ENCODE data around the gene SEL1L3.

DNA sequence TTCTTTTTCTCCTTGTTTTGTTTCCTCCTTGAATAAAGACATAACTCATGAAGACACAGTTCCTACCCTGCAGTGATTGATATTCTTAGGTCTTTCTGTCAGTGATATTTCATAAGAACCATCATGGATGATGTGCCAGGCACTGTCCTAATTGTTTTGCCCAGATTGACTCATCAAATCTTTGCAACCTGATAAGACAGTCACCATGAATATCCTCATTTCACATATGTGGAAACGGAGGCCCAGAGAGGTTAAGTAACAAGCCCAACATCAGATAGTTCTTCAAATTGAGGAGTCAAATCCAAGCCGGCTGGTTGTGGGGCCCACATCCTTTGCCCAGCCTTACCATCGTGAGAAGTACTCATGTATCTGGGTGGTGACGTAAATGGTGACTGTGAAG, 69.9 kb downstream of the SEL1L3 start:
- TF ChIP-seq, protein P1, sequence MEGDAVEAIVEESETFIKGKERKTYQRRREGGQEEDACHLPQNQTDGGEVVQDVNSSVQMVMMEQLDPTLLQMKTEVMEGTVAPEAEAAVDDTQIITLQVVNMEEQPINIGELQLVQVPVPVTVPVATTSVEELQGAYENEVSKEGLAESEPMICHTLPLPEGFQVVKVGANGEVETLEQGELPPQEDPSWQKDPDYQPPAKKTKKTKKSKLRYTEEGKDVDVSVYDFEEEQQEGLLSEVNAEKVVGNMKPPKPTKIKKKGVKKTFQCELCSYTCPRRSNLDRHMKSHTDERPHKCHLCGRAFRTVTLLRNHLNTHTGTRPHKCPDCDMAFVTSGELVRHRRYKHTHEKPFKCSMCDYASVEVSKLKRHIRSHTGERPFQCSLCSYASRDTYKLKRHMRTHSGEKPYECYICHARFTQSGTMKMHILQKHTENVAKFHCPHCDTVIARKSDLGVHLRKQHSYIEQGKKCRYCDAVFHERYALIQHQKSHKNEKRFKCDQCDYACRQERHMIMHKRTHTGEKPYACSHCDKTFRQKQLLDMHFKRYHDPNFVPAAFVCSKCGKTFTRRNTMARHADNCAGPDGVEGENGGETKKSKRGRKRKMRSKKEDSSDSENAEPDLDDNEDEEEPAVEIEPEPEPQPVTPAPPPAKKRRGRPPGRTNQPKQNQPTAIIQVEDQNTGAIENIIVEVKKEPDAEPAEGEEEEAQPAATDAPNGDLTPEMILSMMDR (IDR thresholded peaks at IDR 0.05; ENCODE audit: low read depth, low read length, missing input control) = no peak
- TF ChIP-seq JUND (IDR thresholded peaks at IDR 0.05) = no peak
- no peak for TF ChIP-seq EGR1 (IDR thresholded peaks at IDR 0.05; ENCODE audit: low read depth in 2 of 2)
- no peak for TF ChIP-seq RAD21 (IDR thresholded peaks at IDR 0.05)
- no peak for TF ChIP-seq YY1 (IDR thresholded peaks at IDR 0.05)
- no peak for TF ChIP-seq REST (IDR thresholded peaks at IDR 0.05)
- no peak for TF ChIP-seq TAF1 (conservative IDR thresholded peaks at IDR 0.05)
- TF ChIP-seq ZBTB33 (IDR thresholded peaks at IDR 0.05) = no peak
- TF ChIP-seq MAX (IDR thresholded peaks at IDR 0.05) = no peak
